WTC11 (cell line): ENCODE data around the gene AHR. TPM values are rescaled to one million over a fixed set of nuclear protein-coding genes. Genes with fewer than 3 reads are reported as not detected.
"Not testable (repeated sequence)": the region's sequence is repeated elsewhere in the genome, so short reads cannot be mapped to it uniquely, and the experiment has no call there.

ENCODE experiments used
- ATAC-seq: fragments of 200-7000 bp; cut with Tn5 transposase; 2 replicates; pipeline ENCODE4 v1.10.0; 2021; ENCODE audit warnings: mild to moderate bottlenecking, moderate library complexity
- CTCF ChIA-PET: fragments of 300-600 bp; sonication (Branson Sonifier 250); formaldehyde crosslinking; loops from one replicate; lab custom pipeline; 2021; ENCODE audit warnings: antibody characterized with exemption; lab: Charles Lee
- POLR2A ChIA-PET: fragments of 350-600 bp; sonication (Branson Sonifier 250); formaldehyde crosslinking; loops from one replicate; lab custom pipeline; 2021; ENCODE audit warnings: antibody characterized with exemption; lab: Charles Lee
- DNase-seq: peaks from one replicate; pipeline ENCODE4 v3.0.0; 2021; ENCODE audit warnings: low spot score
- H3K27ac Mint-ChIP-seq: 2 replicates; pipeline ENCODE4 v1.8.0; 2021; ENCODE audit warnings: mixed read lengths
- H3K27me3 Mint-ChIP-seq: 2 replicates; pipeline ENCODE4 v1.8.0; 2021; ENCODE audit warnings: low read depth, mild to moderate bottlenecking, moderate library complexity, mixed read lengths
- H3K36me3 Mint-ChIP-seq: 2 replicates; pipeline ENCODE4 v1.8.0; 2021; ENCODE audit warnings: mixed read lengths
- H3K4me1 Mint-ChIP-seq: 2 replicates; pipeline ENCODE4 v1.8.0; 2022; ENCODE audit warnings: mixed read lengths
- H3K4me3 Mint-ChIP-seq: 2 replicates; pipeline ENCODE4 v1.8.0; 2021; ENCODE audit warnings: mild to moderate bottlenecking, moderate library complexity, mixed read lengths
- H3K9me3 Mint-ChIP-seq: 2 replicates; pipeline ENCODE4 v1.8.0; 2021; ENCODE audit warnings: mixed read lengths
- E2F4 ChIP-seq: sonication (generic); formaldehyde crosslinking; IDR thresholded peaks from 2 replicates; pipeline ENCODE4 v1.8.1; 2022; ENCODE audit warnings: low read depth, mild to moderate bottlenecking, moderate library complexity, missing genetic modification reagents, borderline replicate concordance
- JUN ChIP-seq: sonication (generic); formaldehyde crosslinking; IDR thresholded peaks from 2 replicates; pipeline ENCODE4 v1.8.0; 2023; ENCODE audit warnings: mild to moderate bottlenecking, missing genetic modification reagents
- SOX15 ChIP-seq: fragments of 250-450 bp; sonication (Bioruptor Pico); IDR thresholded peaks from 2 replicates; pipeline ENCODE4 v1.9.0; 2021; ENCODE audit warnings: mild to moderate bottlenecking
- ZNF232 ChIP-seq: sonication (generic); formaldehyde crosslinking; IDR thresholded peaks from 2 replicates; pipeline ENCODE4 v1.8.0; 2022; ENCODE audit warnings: mild to moderate bottlenecking, missing genetic modification reagents
- ZNF396 ChIP-seq: fragments of 250-450 bp; sonication (Bioruptor Pico); IDR thresholded peaks from 2 replicates; pipeline ENCODE4 v1.8.0; 2021; ENCODE audit warnings: mild to moderate bottlenecking, moderate library complexity, borderline replicate concordance
- total RNA-seq: library from RNA; stranded (reverse); gene quantifications from 3 replicates; pipeline ENCODE4 v1.2.3, GENCODE V29; 2021

The AHR gene
- total RNA-seq, 1 experiment from 2014 or later: 5.8 TPM

- peaks cover 18% of the 10 kb centered on the region for H3K4me1 Mint-ChIP-seq
- H3K4me3 Mint-ChIP-seq: no peak overlapping the region
- H3K27me3 Mint-ChIP-seq: peaks cover 3% of the 10 kb centered on the region; the same call in 1 of the 2 replicates
- H3K27ac Mint-ChIP-seq: no peak overlapping the region
- POLR2A ChIA-PET: no interaction called here
- H3K36me3 Mint-ChIP-seq: peaks cover 51% of the 10 kb centered on the region
- H3K9me3 Mint-ChIP-seq: peaks cover 60% of the 10 kb centered on the region
- CTCF ChIA-PET: no interaction called here
- ATAC-seq (no peak), DNase-seq (no peak)
- TF ChIP-seq E2F4 (no peak), ZNF232 (CRISPR knock-in tag) (no peak), SOX15 (no peak), JUN (CRISPR knock-in tag) (no peak), ZNF396 (no peak)
Measured at GRCh38 chr7:17392846-17393245, 94.4 kb downstream of the AHR start.

- DNase-seq, ATAC-seq, CTCF ChIA-PET, H3K27ac Mint-ChIP-seq, POLR2A ChIA-PET, H3K4me3 Mint-ChIP-seq, H3K27me3 Mint-ChIP-seq: not testable (repeated sequence)
- peaks cover 13% of the 10 kb centered on the region for H3K4me1 Mint-ChIP-seq
- peaks cover 50% of the 10 kb centered on the region for H3K36me3 Mint-ChIP-seq
- H3K9me3 Mint-ChIP-seq: peaks cover 63% of the 10 kb centered on the region
Measured at GRCh38 chr7:17394563-17394962, 96.1 kb downstream of the AHR start.
